PFSK-1 (cell line): ENCODE measurements around the gene ENKD1.
A peak's percentile ranks its signal among the peaks of the same experiment; 100 is the strongest.

Experiments used
- FOXP2 ChIP-seq: optimal IDR thresholded peaks from 2 replicates; pipeline ENCODE3; 2011; ENCODE audit warnings: borderline replicate concordance, control low read depth, inconsistent platforms; ENCODE audit not compliant: insufficient read depth; ENCODE audit errors: extremely low read length, extremely low read depth
- POLR2AphosphoS5 ChIP-seq: IDR thresholded peaks from 2 replicates; pipeline ENCODE4 v1.6.1; 2012; ENCODE audit warnings: low read depth, mild to moderate bottlenecking, control low read depth, low read length, moderate library complexity
- TF ChIP-seq, protein P1 (sequence below), 2 experiments: IDR thresholded peaks; 2 replicates each; pipeline versions ENCODE4 v1.6.1 to v1.8.0; 2011 to 2012; ENCODE audit warnings: low read depth in 2 of 2, low read length in 2 of 2, control low read depth in 1 of 2, inconsistent platforms in 1 of 2, mild to moderate bottlenecking in 1 of 2, moderate library complexity in 1 of 2; ENCODE audit not compliant: insufficient read depth in 1 of 2

DNA sequence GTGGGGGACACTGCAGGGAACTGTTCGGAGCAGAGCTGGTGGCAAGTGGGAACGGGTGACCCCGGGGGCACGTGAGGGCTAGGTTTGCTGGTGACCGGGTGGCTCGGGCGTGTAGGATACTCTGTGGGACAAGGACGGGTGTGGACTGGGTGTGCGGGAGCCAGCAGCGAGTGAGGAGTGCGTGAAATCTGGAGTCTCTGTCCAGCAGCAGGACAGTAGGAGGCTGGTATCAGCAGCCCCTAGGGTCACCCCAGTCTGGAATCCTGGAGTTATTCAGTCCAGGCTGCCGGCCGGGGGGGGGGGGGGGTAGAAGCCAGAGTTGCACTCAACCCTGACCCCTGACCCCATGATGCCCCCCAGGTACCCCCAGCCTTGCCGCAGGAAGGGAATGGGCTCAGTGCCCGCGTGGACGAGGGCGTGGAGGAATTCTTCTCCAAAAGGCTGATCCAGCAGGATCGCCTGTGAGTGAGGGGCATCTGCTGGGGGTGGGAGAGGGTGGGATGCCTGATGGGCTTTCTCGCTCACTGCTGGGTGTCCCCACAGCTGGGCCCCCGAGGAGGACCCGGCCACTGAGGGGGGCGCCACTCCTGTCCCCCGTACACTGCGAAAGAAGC lies 12.7 kb downstream of the ENKD1 start:
- no peak for TF ChIP-seq POLR2AphosphoS5
- no peak for TF ChIP-seq FOXP2
- TF ChIP-seq, protein P1, sequence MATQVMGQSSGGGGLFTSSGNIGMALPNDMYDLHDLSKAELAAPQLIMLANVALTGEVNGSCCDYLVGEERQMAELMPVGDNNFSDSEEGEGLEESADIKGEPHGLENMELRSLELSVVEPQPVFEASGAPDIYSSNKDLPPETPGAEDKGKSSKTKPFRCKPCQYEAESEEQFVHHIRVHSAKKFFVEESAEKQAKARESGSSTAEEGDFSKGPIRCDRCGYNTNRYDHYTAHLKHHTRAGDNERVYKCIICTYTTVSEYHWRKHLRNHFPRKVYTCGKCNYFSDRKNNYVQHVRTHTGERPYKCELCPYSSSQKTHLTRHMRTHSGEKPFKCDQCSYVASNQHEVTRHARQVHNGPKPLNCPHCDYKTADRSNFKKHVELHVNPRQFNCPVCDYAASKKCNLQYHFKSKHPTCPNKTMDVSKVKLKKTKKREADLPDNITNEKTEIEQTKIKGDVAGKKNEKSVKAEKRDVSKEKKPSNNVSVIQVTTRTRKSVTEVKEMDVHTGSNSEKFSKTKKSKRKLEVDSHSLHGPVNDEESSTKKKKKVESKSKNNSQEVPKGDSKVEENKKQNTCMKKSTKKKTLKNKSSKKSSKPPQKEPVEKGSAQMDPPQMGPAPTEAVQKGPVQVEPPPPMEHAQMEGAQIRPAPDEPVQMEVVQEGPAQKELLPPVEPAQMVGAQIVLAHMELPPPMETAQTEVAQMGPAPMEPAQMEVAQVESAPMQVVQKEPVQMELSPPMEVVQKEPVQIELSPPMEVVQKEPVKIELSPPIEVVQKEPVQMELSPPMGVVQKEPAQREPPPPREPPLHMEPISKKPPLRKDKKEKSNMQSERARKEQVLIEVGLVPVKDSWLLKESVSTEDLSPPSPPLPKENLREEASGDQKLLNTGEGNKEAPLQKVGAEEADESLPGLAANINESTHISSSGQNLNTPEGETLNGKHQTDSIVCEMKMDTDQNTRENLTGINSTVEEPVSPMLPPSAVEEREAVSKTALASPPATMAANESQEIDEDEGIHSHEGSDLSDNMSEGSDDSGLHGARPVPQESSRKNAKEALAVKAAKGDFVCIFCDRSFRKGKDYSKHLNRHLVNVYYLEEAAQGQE (IDR thresholded peaks at IDR 0.05; ENCODE audit: insufficient read depth in 1 of 2, low read depth in 2 of 2, low read length in 2 of 2): peak; percentile 78 to 89
